Stimulated activated CD4-positive, alpha-beta T cell treated with anti-CD3 and anti-CD28 coated beads, Interleukin-2, amount 100 ng/mL, for 48 hours (primary cell): Measurements from ENCODE around the gene BIRC6.
"Not testable (repeated sequence)": the region's sequence is repeated elsewhere in the genome, so short reads cannot be mapped to it uniquely, and the experiment has no call there.

Source experiments
- DNase-seq, 2 donors: peaks; one replicate each; pipeline ENCODE4 v3.0.0-alpha.2; 2020

BIRC6 gene

GRCh38 chr2:32356681-32357317 is at the start of gene BIRC6:
Gene BIRC6 (plus strand): TSS chr2:32357023. CDS start chr2:32357162, 139 bp downstream.
- DNase-seq = peak; percentile 94 to 95

- DNase-seq = no peak
Measured at GRCh38 chr2:32310577-32310976, 46.2 kb upstream of the BIRC6 start.

- DNase-seq = no peak
Measured at GRCh38 chr2:32314886-32315285, 41.9 kb upstream of the BIRC6 start.

- not testable (repeated sequence) for DNase-seq
Measured at GRCh38 chr2:32328679-32329078, 28.1 kb upstream of the BIRC6 start.

GRCh38 chr2:32329180-32329980 is 27.4 kb upstream of the BIRC6 start:
- DNase-seq = not testable (repeated sequence)

GRCh38 chr2:32330136-32330535 is 26.7 kb upstream of the BIRC6 start:
- DNase-seq = no peak

GRCh38 chr2:32342801-32343200 is 14.0 kb upstream of the BIRC6 start:
- no peak for DNase-seq

GRCh38 chr2:32350797-32351196 is 6.0 kb upstream of the BIRC6 start:
- DNase-seq = not testable (repeated sequence)

- no peak for DNase-seq
Measured at GRCh38 chr2:32355976-32356680, 695 bp upstream of the BIRC6 start.

- peak; percentile 15 to 30 for DNase-seq
Measured at GRCh38 chr2:32357318-32358110, 691 bp downstream of the BIRC6 start.

GRCh38 chr2:32358111-32358482 is 1.3 kb downstream of the BIRC6 start:
- DNase-seq = no peak

- DNase-seq = no peak
Measured at GRCh38 chr2:32360416-32360815, 3.6 kb downstream of the BIRC6 start.

- not testable (repeated sequence) for DNase-seq
Measured at GRCh38 chr2:32362997-32363396, 6.2 kb downstream of the BIRC6 start.

- DNase-seq = no peak
Measured at GRCh38 chr2:32363597-32363996, 6.8 kb downstream of the BIRC6 start.

- not testable (repeated sequence) for DNase-seq
Measured at GRCh38 chr2:32364290-32364689, 7.5 kb downstream of the BIRC6 start.

- DNase-seq = not testable (repeated sequence)
Measured at GRCh38 chr2:32365679-32366078, 8.9 kb downstream of the BIRC6 start.

GRCh38 chr2:32366595-32366994 is 9.8 kb downstream of the BIRC6 start:
- DNase-seq = no peak

- no peak for DNase-seq
Measured at GRCh38 chr2:32369222-32369621, 12.4 kb downstream of the BIRC6 start.

- DNase-seq = not testable (repeated sequence)
Measured at GRCh38 chr2:32370942-32371341, 14.1 kb downstream of the BIRC6 start.

- DNase-seq = no peak
Measured at GRCh38 chr2:32372519-32373182, 15.8 kb downstream of the BIRC6 start.

- no peak for DNase-seq
Measured at GRCh38 chr2:32375228-32375892, 18.5 kb downstream of the BIRC6 start.

- DNase-seq = no peak
Measured at GRCh38 chr2:32376756-32377155, 19.9 kb downstream of the BIRC6 start.
